A549 (cell line): ENCODE measurements around the gene UNKL. TPM values are rescaled to one million over a fixed set of nuclear protein-coding genes. Genes with fewer than 3 reads are reported as not detected.

Experiments
- ATAC-seq, 2 experiments: fragments of 200-7000 bp in 1 of 2; fragments of >200 bp in 1 of 2; cut with Nextera tagmentation in 1 of 2; cut with Tn5 transposase in 1 of 2; 3 replicates each; pipeline versions ENCODE4 v1.8.0 to v1.9.1; 2018 to 2020; ENCODE audit warnings: mild to moderate bottlenecking in 1 of 2, moderate library complexity in 1 of 2
- CTCF ChIA-PET: fragments of 300-600 bp; sonication (Branson Sonifier 250); formaldehyde crosslinking; extraction: SDS; loops from one replicate; lab custom pipeline; 2021; ENCODE audit warnings: antibody characterized with exemption, inconsistent platforms; lab: Yijun Ruan, JAX
- POLR2A ChIA-PET: fragments of 350-600 bp; formaldehyde crosslinking; extraction: SDS; loops from one replicate; lab custom pipeline; 2021; ENCODE audit warnings: antibody characterized with exemption, inconsistent platforms; lab: Yijun Ruan, JAX
- DNase-seq, 2 experiments: peaks; one replicate each; pipeline versions ENCODE4 v3.0.0 to v3.0.0-alpha.2; 2011 to 2016; ENCODE audit warnings: low read depth in 1 of 2, low spot score in 1 of 2
- FAIRE-seq: peaks from 2 replicates; lab custom pipeline; 2011; peaks lifted over from hg19 to GRCh38; lab: Jason Lieb, UNC
- H3K27ac ChIP-seq, 2 experiments: fragments of >200 bp; sonication (Bioruptor Twin); formaldehyde crosslinking; 3 replicates each; pipeline ENCODE4 v1.5.1; 2016 to 2017
- H3K4me1 ChIP-seq: fragments of >200 bp; sonication (Bioruptor Twin); formaldehyde crosslinking; 3 replicates; pipeline ENCODE4 v1.6.1; 2016
- H3K4me2 ChIP-seq: fragments of >200 bp; sonication (Bioruptor Twin); formaldehyde crosslinking; 3 replicates; pipeline ENCODE4 v1.6.1; 2016
- H3K4me3 ChIP-seq: fragments of >200 bp; sonication (Bioruptor Twin); formaldehyde crosslinking; 3 replicates; pipeline ENCODE4 v1.5.1; 2016
- H3K9me3 ChIP-seq: fragments of >200 bp; sonication (Bioruptor Twin); formaldehyde crosslinking; 3 replicates; pipeline ENCODE4 v1.6.1; 2016
- BCL3 ChIP-seq: fragments of >200 bp; sonication (Bioruptor Twin); formaldehyde crosslinking; IDR thresholded peaks from 3 replicates; pipeline ENCODE4 v1.6.1; 2016
- BHLHE40 ChIP-seq: IDR thresholded peaks from 2 replicates; pipeline ENCODE4 v1.6.1; 2012; ENCODE audit warnings: low read depth, low read length, inconsistent platforms
- CBX2 ChIP-seq: fragments of 200-600 bp; sonication (generic); IDR thresholded peaks from 2 replicates; pipeline ENCODE4 v1.6.1; 2016; ENCODE audit warnings: low read depth, mild to moderate bottlenecking, borderline replicate concordance
- CHD4 ChIP-seq: fragments of 200-600 bp; sonication (generic); IDR thresholded peaks from 2 replicates; pipeline ENCODE4 v1.6.1; 2016; ENCODE audit warnings: antibody characterized with exemption, mild to moderate bottlenecking, borderline replicate concordance
- CTCF ChIP-seq: fragments of >200 bp; sonication (Bioruptor Twin); formaldehyde crosslinking; IDR thresholded peaks from 3 replicates; pipeline ENCODE4 v1.5.1; 2016
- EHMT2 ChIP-seq: fragments of 200-600 bp; sonication (generic); IDR thresholded peaks from 2 replicates; pipeline ENCODE4 v1.6.1; 2016; ENCODE audit warnings: antibody characterized with exemption, low read depth, mild to moderate bottlenecking, moderate library complexity
- ELK1 ChIP-seq: fragments of 150-350 bp; IDR thresholded peaks from 2 replicates; pipeline ENCODE4 v1.6.1; 2014; ENCODE audit warnings: low read depth, mild to moderate bottlenecking, low read length
- FOSL2 ChIP-seq, 2 experiments: fragments of 450-650 bp in 1 of 2; fragments of >200 bp in 1 of 2; sonication (Bioruptor Twin) in 1 of 2; formaldehyde crosslinking; IDR thresholded peaks; 2 replicates each; pipeline versions ENCODE4 v1.5.0 to v1.6.1; 2016 to 2020; ENCODE audit warnings: mild to moderate bottlenecking in 1 of 2, moderate library complexity in 1 of 2
- FOXS1 ChIP-seq: fragments of 250-450 bp; sonication (Bioruptor Pico); IDR thresholded peaks from 2 replicates; pipeline ENCODE4 v1.5.0; 2020; ENCODE audit warnings: mild to moderate bottlenecking, moderate library complexity
- HES2 ChIP-seq: fragments of >200 bp; sonication (Bioruptor Twin); formaldehyde crosslinking; IDR thresholded peaks from 2 replicates; pipeline ENCODE4 v1.6.1; 2016
- HOXA7 ChIP-seq: fragments of 250-450 bp; sonication (Bioruptor Pico); IDR thresholded peaks from 2 replicates; pipeline ENCODE4 v1.5.0; 2020; ENCODE audit warnings: mild to moderate bottlenecking, moderate library complexity
- HOXB13 ChIP-seq: fragments of 250-450 bp; sonication (Bioruptor Pico); IDR thresholded peaks from 2 replicates; pipeline ENCODE4 v1.5.0; 2020; ENCODE audit warnings: low read depth, mild to moderate bottlenecking, moderate library complexity
- HOXB5 ChIP-seq: fragments of 250-450 bp; sonication (Bioruptor Pico); IDR thresholded peaks from 2 replicates; pipeline ENCODE4 v1.5.0; 2020; ENCODE audit warnings: mild to moderate bottlenecking, moderate library complexity
- JUN ChIP-seq, 2 experiments: fragments of >200 bp; sonication (Bioruptor Twin); formaldehyde crosslinking; IDR thresholded peaks; 2 replicates in 1 of 2; 3 replicates in 1 of 2; pipeline ENCODE4 v1.6.1; 2016 to 2017
- KDM1A ChIP-seq: fragments of 200-600 bp; sonication (generic); IDR thresholded peaks from 2 replicates; pipeline ENCODE4 v1.6.1; 2016; ENCODE audit warnings: low read depth, mild to moderate bottlenecking
- KDM5A ChIP-seq: fragments of 200-600 bp; sonication (generic); IDR thresholded peaks from 2 replicates; pipeline ENCODE4 v1.6.1; 2016; ENCODE audit warnings: antibody characterized with exemption, mild to moderate bottlenecking
- MAFK ChIP-seq: fragments of 450-650 bp; IDR thresholded peaks from 2 replicates; pipeline ENCODE4 v1.6.1; 2014; ENCODE audit not compliant: partially characterized antibody
- MAZ ChIP-seq: fragments of 150-350 bp; IDR thresholded peaks from 2 replicates; pipeline ENCODE4 v1.6.1; 2014; ENCODE audit warnings: antibody characterized with exemption, low read depth, low read length, borderline replicate concordance
- NPAS2 ChIP-seq: fragments of 250-450 bp; sonication (Bioruptor Pico); IDR thresholded peaks from 2 replicates; pipeline ENCODE4 v1.8.0; 2022; ENCODE audit warnings: mild to moderate bottlenecking, moderate library complexity, borderline replicate concordance
- NR3C1 ChIP-seq: fragments of >200 bp; sonication (Bioruptor Twin); formaldehyde crosslinking; IDR thresholded peaks from 3 replicates; pipeline ENCODE4 v1.6.1; 2017
- PHF8 ChIP-seq: fragments of 200-600 bp; sonication (generic); IDR thresholded peaks from 2 replicates; pipeline ENCODE4 v1.6.1; 2016; ENCODE audit warnings: low read depth, mild to moderate bottlenecking, antibody characterized with exemption, moderate library complexity, borderline replicate concordance
- RFX5 ChIP-seq: fragments of 450-650 bp; IDR thresholded peaks from 2 replicates; pipeline ENCODE4 v1.7.1; 2014; ENCODE audit warnings: antibody characterized with exemption, mild to moderate bottlenecking, moderate library complexity
- TFCP2L1 ChIP-seq: fragments of 250-450 bp; sonication (Bioruptor Pico); IDR thresholded peaks from 2 replicates; pipeline ENCODE4 v1.5.0; 2021; ENCODE audit warnings: mild to moderate bottlenecking
- ZC3H11A ChIP-seq: fragments of 450-650 bp; IDR thresholded peaks from 2 replicates; pipeline ENCODE4 v1.6.1; 2014; ENCODE audit warnings: antibody characterized with exemption, mild to moderate bottlenecking
- ZSCAN20 ChIP-seq: fragments of 250-450 bp; sonication (Bioruptor Pico); IDR thresholded peaks from 2 replicates; pipeline ENCODE4 v1.8.0; 2022; ENCODE audit warnings: mild to moderate bottlenecking, moderate library complexity
- WGBS: methylation state at CpG from one replicate; pipeline ENCODE4 v1.1.6; 2017; ENCODE audit errors: missing lambda C conversion rate; 5-methylcytosine and 5-hydroxymethylcytosine counted together
- polyA plus RNA-seq, 4 experiments: library from polyadenylated mRNA; depleted of rRNA in 3 of 4; stranded (reverse); fragments of >200 nt; fragmentation: RNase III in 1 of 4; extraction: RNeasy Plus Mini Kit Qiagen cat#74134 plus additional on column Dnase treatment in 1 of 4; gene quantifications; 2 replicates in 3 of 4; 3 replicates in 1 of 4; pipeline ENCODE4 v1.2.3, GENCODE V29; 2011 to 2017

The UNKL gene
- polyA plus RNA-seq, 2 of the 4 experiments (the other 2 are of a cell fraction): 20.7 to 37.6 TPM

- DNase-seq (no peak), ATAC-seq (peak; percentile 5 to 7; a peak in 3 of 6 replicates), FAIRE-seq (no peak)
- no peak overlapping the region for H3K4me3 ChIP-seq
- no peaks in the 10 kb centered on the region for H3K9me3 ChIP-seq
- WGBS: 94% methylated on average over 23 of the region's 29 CpGs
- TF ChIP-seq PHF8: no peak
- TF ChIP-seq NPAS2 (CRISPR knock-in tag): no peak
- TF ChIP-seq KDM1A: no peak
- TF ChIP-seq HOXB13 (CRISPR knock-in tag): no peak
- TF ChIP-seq ZC3H11A: no peak
- TF ChIP-seq CTCF: no peak
- no peak for TF ChIP-seq RFX5
- no peak for TF ChIP-seq EHMT2
- H3K4me1 ChIP-seq: peaks cover 3% of the 10 kb centered on the region; the same call in 1 of the 3 replicates
- CTCF ChIA-PET: interaction anchor here (0.8 to 9.1 kb wide), 4 partner anchors 11 to 47 kb away, joined by 3 to 127 read pairs (median 40); no protein-coding TSS in a partner anchor
- no peak overlapping the region for H3K4me2 ChIP-seq
- POLR2A ChIA-PET: interaction anchor here (1.3 kb wide), 1 partner anchor 12 kb away, joined by 4 read pairs; no protein-coding TSS in a partner anchor
- no peak overlapping the region for H3K27ac ChIP-seq
Observed at GRCh38 chr16:1366060-1366711, 48.3 kb downstream of the UNKL start.

- H3K4me3 ChIP-seq: no peak overlapping the region
- peaks cover 3% of the 10 kb centered on the region; the same call in 1 of the 3 replicates for H3K4me1 ChIP-seq
- TF ChIP-seq HOXB5 (CRISPR knock-in tag): no peak
- TF ChIP-seq KDM5A: no peak
- no peak for TF ChIP-seq TFCP2L1 (CRISPR knock-in tag)
- TF ChIP-seq ELK1: no peak
- TF ChIP-seq BHLHE40: no peak
- no peak for TF ChIP-seq MAFK
- TF ChIP-seq ZSCAN20 (CRISPR knock-in tag): no peak
- TF ChIP-seq NR3C1: no peak
- TF ChIP-seq FOXS1 (CRISPR knock-in tag): no peak
- TF ChIP-seq HES2: no peak
- TF ChIP-seq JUN (IDR thresholded peaks at IDR 0.05): no peak
- TF ChIP-seq RFX5: no peak
- TF ChIP-seq CHD4: no peak
- TF ChIP-seq FOSL2 (IDR thresholded peaks at IDR 0.05): no peak
- TF ChIP-seq FOSL2 (CRISPR knock-in tag; IDR thresholded peaks at IDR 0.05): no peak
- TF ChIP-seq BCL3: no peak
- no peak for TF ChIP-seq HOXA7 (CRISPR knock-in tag)
- TF ChIP-seq MAZ: no peak
- TF ChIP-seq CBX2: no peak
- ATAC-seq: no peak
- no peak overlapping the region for H3K27ac ChIP-seq
- no peaks in the 10 kb centered on the region for H3K9me3 ChIP-seq
- 89% methylated on average over 22 of the region's 22 CpGs for WGBS
- CTCF ChIA-PET: interaction anchor here (0.6 to 9.1 kb wide), 14 partner anchors 9 to 1312 kb away, joined by 3 to 127 read pairs (median 7); no protein-coding TSS in a partner anchor
- no peak for FAIRE-seq
- H3K4me2 ChIP-seq: no peak overlapping the region
- DNase-seq: no peak
- POLR2A ChIA-PET: interaction anchor here (0.6 to 1.9 kb wide), 3 partner anchors 14 to 56 kb away, joined by 3 to 8 read pairs (median 3); partner anchors contain the start of gene UQCC4
Observed at GRCh38 chr16:1364510-1364909, 50.0 kb downstream of the UNKL start.
